Testis (tissue), 3 donors: ENCODE data around the gene ARFIP2. TPM values are rescaled to one million over a fixed set of nuclear protein-coding genes. Genes with fewer than 3 reads are reported as not detected.

Source experiments
- DNase-seq: peaks from one replicate; pipeline ENCODE4 v3.0.0-alpha.2; 2019
- H3K27ac ChIP-seq, 2 donors: fragments of 200-600 bp; sonication (generic); one replicate each; pipeline ENCODE4 v1.5.1; 2019
- H3K27me3 ChIP-seq: fragments of 200-600 bp; sonication (generic); one replicate; pipeline ENCODE4 v1.5.1; 2019
- H3K36me3 ChIP-seq: fragments of 200-600 bp; sonication (generic); one replicate; pipeline ENCODE4 v1.5.1; 2017; ENCODE audit warnings: low read depth; ENCODE audit errors: missing control alignments
- H3K4me1 ChIP-seq: fragments of 200-600 bp; sonication (generic); one replicate; pipeline ENCODE4 v1.5.1; 2019
- H3K4me3 ChIP-seq, 2 donors: fragments of 200-600 bp; sonication (generic); one replicate each; pipeline ENCODE4 v1.5.1; 2017 to 2019
- H3K9me3 ChIP-seq: fragments of 200-600 bp; sonication (generic); one replicate; pipeline ENCODE4 v1.5.1; 2017
- POLR2A ChIP-seq: fragments of 450-650 bp; IDR thresholded peaks from one replicate; pipeline ENCODE4 v1.6.1; 2017; ENCODE audit warnings: antibody characterized with exemption, mild to moderate bottlenecking, moderate library complexity
- intact Hi-C: fragments of 100-400 bp; cut with DNase I; formaldehyde crosslinking; loops from one replicate; pipeline ENCODE4 v1.15.1; 2023; ENCODE audit warnings: low total_unique reads
- polyA plus RNA-seq: library from polyadenylated mRNA; stranded (reverse); fragments of 350-450 nt; fragmentation: Illumina TruSeq; extraction: RNeasy Lipid Tissue Mini Kit (QIAGEN cat#74804); gene quantifications from one replicate; pipeline ENCODE4 v1.2.3, GENCODE V29; 2014; ENCODE audit warnings: low read depth, low replicate concordance; ENCODE audit not compliant: insufficient read depth
- total RNA-seq, 2 donors: library from RNA; depleted of rRNA; stranded (reverse); fragments of >200 nt; gene quantifications; one replicate each; pipeline ENCODE4 v1.2.3, GENCODE V29; 2016
- TF ChIP-seq, protein P1 (sequence below), 3 experiments: fragments of 450-650 bp in 2 of 3; fragments of 200-600 bp in 1 of 3; sonication (generic) in 1 of 3; IDR thresholded peaks; one replicate each; pipeline ENCODE4 v1.5.1; 2016 to 2019; ENCODE audit warnings: antibody characterized with exemption in 3 of 3, mild to moderate bottlenecking in 2 of 3, moderate library complexity in 1 of 3

ARFIP2 gene
- total and polyA plus RNA-seq, 3 donors from 2014 or later = 56.1 to 80.1 (median 70.2) TPM

DNA sequence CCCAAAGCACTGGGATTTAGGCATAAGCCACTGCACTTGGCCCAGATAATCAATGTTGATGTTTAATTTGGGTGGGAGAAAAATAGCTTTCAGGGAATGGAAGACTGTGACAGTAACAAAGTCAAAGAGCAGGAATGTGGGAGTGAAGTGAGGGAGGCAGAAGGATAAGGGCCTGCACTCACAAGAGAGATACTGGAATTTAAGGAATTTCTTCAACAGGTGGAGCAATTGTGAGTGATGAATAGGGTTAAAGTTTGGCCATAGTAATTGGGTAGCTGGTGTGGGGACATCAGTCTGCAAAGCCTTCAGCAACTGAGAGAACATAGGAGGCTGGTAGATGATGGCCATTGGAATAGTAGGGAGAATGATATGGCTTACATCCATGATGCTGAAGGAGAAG, 53.6 kb downstream of the ARFIP2 start:
- H3K4me1 ChIP-seq = no peaks in the 10 kb centered on the region
- TF ChIP-seq, protein P1, sequence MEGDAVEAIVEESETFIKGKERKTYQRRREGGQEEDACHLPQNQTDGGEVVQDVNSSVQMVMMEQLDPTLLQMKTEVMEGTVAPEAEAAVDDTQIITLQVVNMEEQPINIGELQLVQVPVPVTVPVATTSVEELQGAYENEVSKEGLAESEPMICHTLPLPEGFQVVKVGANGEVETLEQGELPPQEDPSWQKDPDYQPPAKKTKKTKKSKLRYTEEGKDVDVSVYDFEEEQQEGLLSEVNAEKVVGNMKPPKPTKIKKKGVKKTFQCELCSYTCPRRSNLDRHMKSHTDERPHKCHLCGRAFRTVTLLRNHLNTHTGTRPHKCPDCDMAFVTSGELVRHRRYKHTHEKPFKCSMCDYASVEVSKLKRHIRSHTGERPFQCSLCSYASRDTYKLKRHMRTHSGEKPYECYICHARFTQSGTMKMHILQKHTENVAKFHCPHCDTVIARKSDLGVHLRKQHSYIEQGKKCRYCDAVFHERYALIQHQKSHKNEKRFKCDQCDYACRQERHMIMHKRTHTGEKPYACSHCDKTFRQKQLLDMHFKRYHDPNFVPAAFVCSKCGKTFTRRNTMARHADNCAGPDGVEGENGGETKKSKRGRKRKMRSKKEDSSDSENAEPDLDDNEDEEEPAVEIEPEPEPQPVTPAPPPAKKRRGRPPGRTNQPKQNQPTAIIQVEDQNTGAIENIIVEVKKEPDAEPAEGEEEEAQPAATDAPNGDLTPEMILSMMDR (IDR thresholded peaks at IDR 0.05) = no peak
- TF ChIP-seq POLR2A = no peak
- H3K27me3 ChIP-seq = no peaks in the 10 kb centered on the region
- intact Hi-C loops = no loop called here
- no peak overlapping the region for H3K4me3 ChIP-seq
- H3K36me3 ChIP-seq = no peaks in the 10 kb centered on the region
- no peak for DNase-seq
- H3K9me3 ChIP-seq = no peaks in the 10 kb centered on the region
- no peak overlapping the region for H3K27ac ChIP-seq

Other genes with a start within 250 kb of the ARFIP2 start
- gene FHIP1B, start 246.7 kb downstream of the ARFIP2 start, total RNA-seq = 100 to 1,000 TPM; 134 to 156 TPM
- gene FHIP1B, start 246.7 kb downstream of the ARFIP2 start, polyA plus RNA-seq = 98.3 TPM
- gene CNGA4, start 242.2 kb downstream of the ARFIP2 start, total RNA-seq = 1 to 10 TPM; 7.9 to 9.1 TPM
- 14.4 TPM for gene CNGA4, start 242.2 kb downstream of the ARFIP2 start, polyA plus RNA-seq
- under 1 TPM; 0.37 to 0.63 TPM for gene CCKBR, start 221.5 kb downstream of the ARFIP2 start, total RNA-seq
- gene CCKBR, start 221.5 kb downstream of the ARFIP2 start, polyA plus RNA-seq = 0.47 TPM
- 100 to 1,000 TPM; 103 to 177 TPM for gene CAVIN3, start 160.8 kb downstream of the ARFIP2 start, total RNA-seq
- 237 TPM for gene CAVIN3, start 160.8 kb downstream of the ARFIP2 start, polyA plus RNA-seq
- gene SMPD1, start 90.9 kb downstream of the ARFIP2 start, total RNA-seq = 10 to 100 TPM; 30.4 to 41.2 TPM
- gene SMPD1, start 90.9 kb downstream of the ARFIP2 start, polyA plus RNA-seq = 27.4 TPM
- gene APBB1, start 62.2 kb downstream of the ARFIP2 start, total RNA-seq = 10 to 100 TPM; 42.6 to 57.3 TPM
- 43.7 TPM for gene APBB1, start 62.2 kb downstream of the ARFIP2 start, polyA plus RNA-seq
- 1 to 10 TPM; 2.7 to 4.2 TPM for gene HPX, start 40.3 kb downstream of the ARFIP2 start, total RNA-seq
- 3.1 TPM for gene HPX, start 40.3 kb downstream of the ARFIP2 start, polyA plus RNA-seq
- gene TRIM3, start 7.4 kb downstream of the ARFIP2 start, total RNA-seq = 10 to 100 TPM; 29.4 TPM
- gene TRIM3, start 7.4 kb downstream of the ARFIP2 start, polyA plus RNA-seq = 15.0 TPM
- 10 to 100 TPM; 49.1 to 55.1 TPM for gene TIMM10B, start 170 bp upstream of the ARFIP2 start, total RNA-seq
- gene TIMM10B, start 170 bp upstream of the ARFIP2 start, polyA plus RNA-seq = 37.0 TPM
- gene DNHD1, start 15.9 kb upstream of the ARFIP2 start, total RNA-seq = 100 to 1,000 TPM in 1 of 2 donors, 10 to 100 TPM in 1; 66.3 to 103 TPM
- 83.2 TPM for gene DNHD1, start 15.9 kb upstream of the ARFIP2 start, polyA plus RNA-seq
- 10 to 100 TPM; 17.5 to 18.5 TPM for gene RRP8, start 122.3 kb upstream of the ARFIP2 start, total RNA-seq
- 29.6 TPM for gene RRP8, start 122.3 kb upstream of the ARFIP2 start, polyA plus RNA-seq
- 100 to 1,000 TPM in 1 of 2 donors, 10 to 100 TPM in 1; 79.1 to 109 TPM for gene ILK, start 122.4 kb upstream of the ARFIP2 start, total RNA-seq
- 122 TPM for gene ILK, start 122.4 kb upstream of the ARFIP2 start, polyA plus RNA-seq
- 100 to 1,000 TPM; 123 to 210 TPM for gene TAF10, start 130.9 kb upstream of the ARFIP2 start, total RNA-seq
- gene TAF10, start 130.9 kb upstream of the ARFIP2 start, polyA plus RNA-seq = 389 TPM
- 100 to 1,000 TPM; 134 to 151 TPM for gene TPP1, start 138.1 kb upstream of the ARFIP2 start, total RNA-seq
- 60.9 TPM for gene TPP1, start 138.1 kb upstream of the ARFIP2 start, polyA plus RNA-seq
- gene DCHS1, start 174.5 kb upstream of the ARFIP2 start, total RNA-seq = 1 to 10 TPM; 7.1 to 8.8 TPM
- gene DCHS1, start 174.5 kb upstream of the ARFIP2 start, polyA plus RNA-seq = 14.2 TPM
- gene MRPL17, start 202.0 kb upstream of the ARFIP2 start, total RNA-seq = 10 to 100 TPM; 21.0 to 22.7 TPM
- 49.5 TPM for gene MRPL17, start 202.0 kb upstream of the ARFIP2 start, polyA plus RNA-seq